ENCODE results near the gene ATP8A2. TPM values are rescaled to one million over a fixed set of nuclear protein-coding genes. Genes with fewer than 3 reads are reported as not detected.

Gene ATP8A2
- total and polyA plus RNA-seq, 9 of the 15 experiments (the other 6 are each of a cell fraction or from before 2014, with no cell fraction given) = under 0.01 to 0.33 (median 0.06) TPM; not detected in 4

GRCh38 chr13:25843692-25844091, 471.9 kb downstream of the ATP8A2 start:
- Histone ChIP-seq H3K4me2 (ENCODE audit: insufficient read depth, low read length) (no peak overlapping the region), H3K9me3 (replicated peaks; ENCODE audit: control insufficient read depth, insufficient read depth, low read depth, low read length) (no peaks in the 10 kb centered on the region), H3K9me1 (ENCODE audit: control insufficient read depth, insufficient read depth, low read length) (no peaks in the 10 kb centered on the region), H2AFZ (ENCODE audit: low read depth, low read length) (no peak overlapping the region), H3K4me3 (no peak overlapping the region), H3K79me2 (ENCODE audit: control insufficient read depth, insufficient read depth, low read length) (no peaks in the 10 kb centered on the region), H3K27me3 (ENCODE audit: control insufficient read depth in 2 of 2, insufficient read depth in 2 of 2, low read length in 2 of 2) (peaks cover 0 to 7% of the 10 kb centered on the region in 2 experiments; a peak in 1 of 5 replicates), H4K20me1 (replicated peaks; ENCODE audit: control insufficient read depth, insufficient read depth, low read length) (no peaks in the 10 kb centered on the region), H3K9ac (ENCODE audit: insufficient read depth in 1 of 2, low read depth in 2 of 2, low read length in 2 of 2) (no peak overlapping the region), H3K4me1 (replicated peaks in 1 of 2; ENCODE audit: control insufficient read depth in 2 of 2, insufficient read depth in 2 of 2, low read length in 2 of 2) (no peaks in the 10 kb centered on the region), H3K27ac (ENCODE audit: extremely low read depth, low read depth, low read length) (no peak overlapping the region), H3K36me3 (ENCODE audit: control insufficient read depth, insufficient read depth, low read length) (no peaks in the 10 kb centered on the region)
- WGBS (ENCODE audit: insufficient coverage, low coverage, missing lambda C conversion rate) = 0% methylated on average over 4 of the region's 4 CpGs
- DNase-seq (ENCODE audit: extremely low read depth in 1 of 4, low spot score in 3 of 4) (no peak), FAIRE-seq (no peak), ATAC-seq (no peak)
- BruUV-seq (replicated peaks) = no TSS peak
- intact Hi-C loops (cut with micrococcal nuclease) (no loop called here), in situ Hi-C loops (cut with MboI) (no loop called here)
- TF ChIP-seq FOXJ3 (CRISPR knock-in tag; IDR thresholded peaks at IDR 0.05) (no peak), FOXP4 (CRISPR knock-in tag; IDR thresholded peaks at IDR 0.05; ENCODE audit: borderline replicate concordance) (no peak), POLR2A (conservative IDR thresholded peaks at IDR 0.05) (no peak), ZFPM2 (CRISPR knock-in tag; IDR thresholded peaks at IDR 0.05) (no peak), HDGF (IDR thresholded peaks at IDR 0.05) (no peak), EP400 (IDR thresholded peaks at IDR 0.05) (no peak)
- ChIA-PET CTCF (ENCODE audit: low intra/inter-chr PET ratio) (no interaction called here), POLR2A (no interaction called here)

Measured in K562 (cell line).